Heart left ventricle (tissue), 16 donors: Measurements from ENCODE around the gene MTPN. TPM values are rescaled to one million over a fixed set of nuclear protein-coding genes. Genes with fewer than 3 reads are reported as not detected.

Experiments used
- ATAC-seq, 4 donors: fragments of 200-7000 bp; cut with Tn5 transposase; one replicate each; pipeline ENCODE4 v1.9.1; 2020 to 2022; ENCODE audit warnings: moderate library complexity in 4 of 4, mild to moderate bottlenecking in 3 of 4, moderate number of reproducible peaks in 1 of 4
- DNase-seq, 5 donors: peaks; one replicate each; pipeline ENCODE4 v3.0.0-alpha.2; 2020
- H3K27ac ChIP-seq, 12 donors: fragments of 200-600 bp; sonication (generic) in 4 of 12; one replicate each; pipeline versions ENCODE4 v1.5.0 to v1.8.0; 2016 to 2022; ENCODE audit warnings: mild to moderate bottlenecking in 2 of 12
- H3K27me3 ChIP-seq, 9 donors: fragments of 200-600 bp; sonication (generic) in 2 of 9; one replicate each; pipeline versions ENCODE4 v1.5.1 to v1.8.0; 2016 to 2022; ENCODE audit warnings: mild to moderate bottlenecking in 3 of 9
- H3K36me3 ChIP-seq, 9 donors: fragments of 200-600 bp; sonication (generic) in 2 of 9; one replicate each; pipeline versions ENCODE4 v1.5.0 to v1.8.0; 2018 to 2022; ENCODE audit warnings: mild to moderate bottlenecking in 2 of 9
- H3K4me1 ChIP-seq, 12 donors: fragments of 200-600 bp; sonication (generic) in 4 of 12; one replicate each; pipeline versions ENCODE4 v1.5.0 to v1.8.0; 2016 to 2022; ENCODE audit warnings: mild to moderate bottlenecking in 3 of 12
- H3K4me3 ChIP-seq, 12 donors: fragments of 200-600 bp; sonication (generic) in 4 of 12; one replicate each; pipeline versions ENCODE4 v1.5.0 to v1.8.0; 2017 to 2022; ENCODE audit warnings: mild to moderate bottlenecking in 9 of 12, moderate library complexity in 4 of 12
- H3K9me3 ChIP-seq, 12 donors: fragments of 200-600 bp; sonication (generic) in 4 of 12; one replicate each; pipeline versions ENCODE4 v1.5.0 to v1.8.0; 2016 to 2022; ENCODE audit warnings: mild to moderate bottlenecking in 1 of 12
- POLR2A ChIP-seq, 2 donors: fragments of 450-650 bp; IDR thresholded peaks; one replicate each; pipeline ENCODE4 v1.6.1; 2017; ENCODE audit warnings: antibody characterized with exemption in 2 of 2, mild to moderate bottlenecking in 2 of 2, moderate library complexity in 2 of 2
- WGBS, 4 donors: extraction: QIAGEN DNeasy Blood & Tissue Kit in 2 of 4; methylation state at CpG; one replicate each; pipeline versions ENCODE4 v1.1.5 to v1.1.7; 2013 to 2018; 5-methylcytosine and 5-hydroxymethylcytosine counted together
- intact Hi-C, 10 donors: fragments of 100-400 bp; cut with DNase I; formaldehyde crosslinking; loops; one replicate each; pipeline versions ENCODE4 v1.11.1 to v1.14.2; 2022
- polyA plus RNA-seq, 2 donors: library from polyadenylated mRNA; stranded (reverse); fragments of 200-250 nt; gene quantifications; one replicate each; pipeline ENCODE4 v1.2.3, GENCODE V29; 2013
- total RNA-seq, 9 donors: library from RNA; depleted of rRNA in 2 of 9; stranded (reverse); fragments of >200 nt in 2 of 9; fragmentation: NEBNext Ultra II Directional in 3 of 9; extraction: Animal tissue kit (Norgen Biotek cat#: 25700) in 3 of 9; gene quantifications; one replicate each; pipeline versions ENCODE4 v1.1.0 to v1.2.4, GENCODE V29; 2016 to 2023
- TF ChIP-seq, protein P1 (sequence below), 12 donors: fragments of 200-600 bp; sonication (generic) in 4 of 12; IDR thresholded peaks; one replicate each; pipeline versions ENCODE4 v1.5.0 to v1.8.0; 2018 to 2022; ENCODE audit warnings: antibody characterized with exemption in 12 of 12, mild to moderate bottlenecking in 5 of 12
- donor health status: ischemic (EF 13 %, LVEDD 7.1; RV severe dilation, severe dysfunction).
- donor health status: healthy with polysubstance abuse.
- donor health status: DM: no; HTN: yes; CAD: no.
- donor health status: DM: no; HTN: no; CAD: no.
- donor health status: ischemic (EF 25% LVEDD 6.9; RV normal size, moderate dysfunction).
- donor health status: ischemic (EF 25% LVEDD 5.7; RV mildly dilated, moderate dysfunction).
- donor health status: healthy.
- donor health status: DM: yes; HTN: yes; CAD: no.
- donor health status: ischemic (EF 35%, LVEDD 5.7; RV mildly dilated, moderate dysfunction).
- donor health status: nonischemic (EF 11% LVEDD 7.7; RV severe dilation, severe dysfunction).
- donor health status: DM: yes; HTN: yes; CAD: no.
- donor health status: PGD.
- donor health status: ischemic (EF 29% LVEDD 5.4; RV normal size, mild dysfunction).
- donor health status: nonischemic (EF 23%, LVEDD 6.1; RV moderate dilation, normal function).

MTPN gene
- total and polyA plus RNA-seq, 11 donors = 22.1 to 130 (median 90.4) TPM

DNA sequence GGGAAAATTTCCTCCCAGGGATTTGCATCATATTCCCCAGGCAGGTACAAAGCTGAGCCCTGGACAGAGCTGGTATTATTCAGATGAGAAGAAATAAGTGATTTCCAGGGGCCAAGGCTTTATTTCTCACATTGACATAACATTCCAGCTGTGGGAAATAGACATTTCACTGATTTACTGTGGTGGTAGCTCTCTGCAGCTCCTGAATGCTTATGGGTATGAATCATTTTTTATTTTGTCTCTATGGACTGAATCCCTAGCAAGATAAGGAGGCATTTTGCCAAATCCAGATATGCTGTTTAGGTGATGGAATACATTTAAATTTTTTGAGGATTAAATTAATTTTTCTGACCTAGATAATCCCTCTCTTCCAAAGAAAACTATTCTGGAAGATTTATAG is 97.9 kb downstream of the MTPN start:
- H3K36me3 ChIP-seq = no peaks in the 10 kb centered on the region
- peaks cover 0 to 13% (median 0%) of the 10 kb centered on the region in 12 donors for H3K4me1 ChIP-seq
- ATAC-seq (no peak), DNase-seq (no peak)
- no peak overlapping the region for H3K4me3 ChIP-seq
- no peaks in the 10 kb centered on the region for H3K9me3 ChIP-seq
- intact Hi-C loops = no loop called here
- no peak for TF ChIP-seq POLR2A (IDR thresholded peaks at IDR 0.05)
- TF ChIP-seq, protein P1, sequence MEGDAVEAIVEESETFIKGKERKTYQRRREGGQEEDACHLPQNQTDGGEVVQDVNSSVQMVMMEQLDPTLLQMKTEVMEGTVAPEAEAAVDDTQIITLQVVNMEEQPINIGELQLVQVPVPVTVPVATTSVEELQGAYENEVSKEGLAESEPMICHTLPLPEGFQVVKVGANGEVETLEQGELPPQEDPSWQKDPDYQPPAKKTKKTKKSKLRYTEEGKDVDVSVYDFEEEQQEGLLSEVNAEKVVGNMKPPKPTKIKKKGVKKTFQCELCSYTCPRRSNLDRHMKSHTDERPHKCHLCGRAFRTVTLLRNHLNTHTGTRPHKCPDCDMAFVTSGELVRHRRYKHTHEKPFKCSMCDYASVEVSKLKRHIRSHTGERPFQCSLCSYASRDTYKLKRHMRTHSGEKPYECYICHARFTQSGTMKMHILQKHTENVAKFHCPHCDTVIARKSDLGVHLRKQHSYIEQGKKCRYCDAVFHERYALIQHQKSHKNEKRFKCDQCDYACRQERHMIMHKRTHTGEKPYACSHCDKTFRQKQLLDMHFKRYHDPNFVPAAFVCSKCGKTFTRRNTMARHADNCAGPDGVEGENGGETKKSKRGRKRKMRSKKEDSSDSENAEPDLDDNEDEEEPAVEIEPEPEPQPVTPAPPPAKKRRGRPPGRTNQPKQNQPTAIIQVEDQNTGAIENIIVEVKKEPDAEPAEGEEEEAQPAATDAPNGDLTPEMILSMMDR (IDR thresholded peaks at IDR 0.05) = no peak
- no peaks in the 10 kb centered on the region for H3K27me3 ChIP-seq
- H3K27ac ChIP-seq = no peak overlapping the region

DNA sequence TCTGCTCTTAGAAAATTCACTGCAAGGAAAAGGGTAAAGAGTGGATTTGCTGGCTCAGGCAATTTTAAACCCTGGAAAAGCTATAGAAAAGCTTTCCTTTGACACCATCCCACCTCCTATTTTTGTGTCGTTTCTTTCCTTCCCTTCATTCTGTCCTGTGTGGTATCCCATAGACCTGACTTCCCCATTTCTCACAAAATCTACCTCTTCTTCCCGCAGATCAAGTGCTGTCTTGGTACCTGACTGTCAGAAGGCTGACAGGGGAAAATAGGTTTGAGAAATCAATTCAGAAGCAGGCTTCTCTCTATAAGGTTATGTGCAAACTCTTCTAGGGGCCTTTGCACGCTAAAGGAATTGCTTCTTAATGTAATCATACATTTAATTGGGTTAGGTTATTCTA is 98.9 kb downstream of the MTPN start:
- 91 to 94% (median 92%) methylated on average over 3 of the region's 3 CpGs for WGBS, 4 donors
- Histone ChIP-seq H3K9me3 (peaks cover 0 to 4% (median 0%) of the 10 kb centered on the region in 12 donors), H3K36me3 (no peaks in the 10 kb centered on the region), H3K27me3 (no peaks in the 10 kb centered on the region), H3K27ac (no peak overlapping the region), H3K4me1 (peaks cover 0 to 9% (median 0%) of the 10 kb centered on the region in 12 donors), H3K4me3 (no peak overlapping the region)
- DNase-seq = no peak
- ATAC-seq = no peak
- intact Hi-C loops = no loop called here
- TF ChIP-seq POLR2A (IDR thresholded peaks at IDR 0.05) = no peak
- TF ChIP-seq, protein P1 (IDR thresholded peaks at IDR 0.05) = no peak

DNA sequence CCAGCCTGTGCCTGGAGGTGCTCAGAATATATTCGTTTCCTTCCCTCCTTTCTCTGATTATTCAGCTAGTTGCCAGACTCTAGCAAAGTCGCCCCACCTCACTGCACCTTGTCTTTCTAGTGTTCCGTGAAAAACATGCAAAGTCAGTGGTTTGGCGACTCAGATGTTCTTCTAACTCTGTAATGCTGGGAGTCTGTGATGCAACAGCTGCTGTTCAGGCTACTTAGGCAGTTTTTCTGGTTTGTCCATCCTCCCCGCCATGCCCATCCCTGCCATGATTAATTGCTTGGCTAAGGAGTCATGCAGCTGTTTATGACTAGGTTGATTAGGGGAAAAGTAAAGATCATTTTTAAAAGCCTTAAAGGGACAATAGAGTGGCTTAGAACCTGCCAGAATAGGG is 99.4 kb downstream of the MTPN start:
- WGBS, 4 donors = 70 to 86% (median 80%) methylated on average over 5 of the region's 5 CpGs
- Histone ChIP-seq H3K36me3 (no peaks in the 10 kb centered on the region), H3K9me3 (peaks cover 0 to 4% (median 0%) of the 10 kb centered on the region in 12 donors), H3K27ac (no peak overlapping the region), H3K4me1 (peaks cover 0 to 9% (median 0%) of the 10 kb centered on the region in 12 donors), H3K4me3 (no peak overlapping the region), H3K27me3 (no peaks in the 10 kb centered on the region)
- TF ChIP-seq POLR2A (IDR thresholded peaks at IDR 0.05) = no peak
- TF ChIP-seq, protein P1 (IDR thresholded peaks at IDR 0.05) = no peak
- DNase-seq = no peak
- no peak for ATAC-seq
- intact Hi-C loops = no loop called here

Other genes starting within 250 kb of the MTPN start
- 1 to 10 TPM in 2 of 9 donors, under 1 TPM in 6, not detected in 1; 0.09 to 1.5 (median 0.46) TPM for gene SLC13A4, start 249.2 kb downstream of the MTPN start, total RNA-seq
- gene SLC13A4, start 249.2 kb downstream of the MTPN start, polyA plus RNA-seq = under 1 TPM; 0.08 to 0.91 TPM
- gene FAM180A, start 228.5 kb downstream of the MTPN start, total RNA-seq = 10 to 100 TPM in 8 of 9 donors, 1 to 10 TPM in 1; 7.9 to 63.5 (median 30.3) TPM
- 10 to 100 TPM; 12.4 to 16.7 TPM for gene FAM180A, start 228.5 kb downstream of the MTPN start, polyA plus RNA-seq